KOPT-K1 (cell line): ENCODE results near the gene CPA4.

Experiments
- H3K27ac ChIP-seq: fragments of 200-600 bp; sonication (generic); 2 replicates; pipeline ENCODE4 v1.5.1; 2016; ENCODE audit warnings: antibody characterized with exemption, mild to moderate bottlenecking, low read depth, low read length; ENCODE audit not compliant: poor library complexity, severe bottlenecking
- H3K36me3 ChIP-seq: fragments of 200-600 bp; sonication (generic); 2 replicates; pipeline ENCODE4 v1.5.1; 2017; ENCODE audit warnings: antibody characterized with exemption, mild to moderate bottlenecking, low read length, moderate library complexity; ENCODE audit not compliant: insufficient read depth
- H3K9me3 ChIP-seq: fragments of 200-600 bp; sonication (generic); 2 replicates; pipeline ENCODE4 v1.5.1; 2017; ENCODE audit warnings: antibody characterized with exemption, low read length, mild to moderate bottlenecking; ENCODE audit not compliant: insufficient read depth, poor library complexity, severe bottlenecking

The CPA4 gene

DNA sequence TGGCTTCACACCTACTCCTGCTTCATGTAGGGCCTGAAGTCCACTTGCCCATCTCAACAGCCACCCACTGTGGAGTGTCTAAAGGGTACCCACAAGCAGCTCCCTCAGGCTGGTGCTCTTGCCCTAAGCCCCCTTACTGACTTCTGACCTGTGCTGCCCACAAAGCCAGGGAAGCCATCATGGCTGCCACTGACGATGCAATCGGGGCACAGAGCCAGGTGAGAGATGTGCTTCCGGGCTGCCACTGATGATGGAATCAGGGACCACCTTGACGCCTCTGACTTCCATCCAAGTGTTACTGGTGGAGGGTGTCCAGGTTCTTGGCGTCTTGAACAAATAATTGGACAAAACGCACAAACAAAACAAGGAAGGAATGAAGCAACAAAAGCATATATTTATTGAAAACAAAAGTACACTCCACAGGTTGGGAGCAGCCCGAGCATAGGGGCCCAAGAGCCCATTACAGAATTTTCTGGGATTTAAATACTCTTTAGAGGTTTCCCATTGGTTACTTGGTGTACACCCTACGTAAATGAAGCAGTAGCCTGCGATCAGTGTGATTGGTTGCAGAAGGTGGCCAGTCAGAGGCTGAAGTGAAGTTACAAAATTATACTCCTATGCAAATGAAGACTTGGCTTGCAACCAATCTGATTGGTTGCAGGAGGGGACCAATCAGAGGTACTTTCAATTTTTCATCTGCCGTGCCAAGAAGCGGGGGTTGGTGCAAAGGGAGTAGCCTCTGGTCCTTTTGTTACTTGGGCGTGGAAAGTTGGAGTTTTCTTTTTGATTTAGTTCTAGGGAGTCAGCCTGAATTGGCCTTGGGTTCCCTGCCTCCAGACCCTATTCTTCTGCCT lies 21.8 kb upstream of the CPA4 start:
- H3K36me3 ChIP-seq: no peaks in the 10 kb centered on the region
- H3K9me3 ChIP-seq: no peaks in the 10 kb centered on the region
- no peak overlapping the region for H3K27ac ChIP-seq

DNA sequence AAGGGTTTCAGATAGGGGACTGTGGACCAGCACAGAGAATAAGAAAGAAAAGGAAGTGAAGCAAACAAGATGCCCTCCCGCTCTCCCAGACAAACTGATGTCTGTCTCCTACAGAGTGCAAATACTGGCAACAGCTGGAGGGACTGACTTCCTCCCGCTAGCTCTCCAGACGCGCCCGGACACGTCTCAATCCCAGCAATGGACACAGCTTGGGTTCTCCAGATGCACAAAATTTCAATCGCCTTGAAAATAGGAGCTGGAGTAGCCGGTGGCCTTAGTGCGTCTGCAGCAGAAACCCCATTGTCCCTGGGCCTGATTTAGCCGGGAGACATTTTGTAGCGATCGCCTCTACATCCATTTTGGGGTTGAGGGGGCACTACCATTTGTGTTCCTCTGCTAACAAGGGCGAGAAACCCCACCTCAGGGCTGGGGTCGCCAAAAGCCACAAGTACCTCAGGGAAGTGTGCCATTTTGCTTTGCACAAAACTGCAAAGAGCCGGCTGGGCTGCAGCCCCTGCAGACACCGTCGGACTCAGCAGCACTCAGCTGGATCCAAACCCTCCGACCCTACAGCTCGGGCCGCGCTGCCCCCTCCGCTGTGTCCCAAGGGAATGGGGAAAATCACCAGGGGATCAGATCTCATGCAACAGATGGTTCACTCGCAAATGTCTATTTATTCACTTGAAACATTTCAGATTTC lies 20.4 kb upstream of the CPA4 start:
- no peaks in the 10 kb centered on the region for H3K9me3 ChIP-seq
- H3K27ac ChIP-seq: no peak overlapping the region
- H3K36me3 ChIP-seq: no peaks in the 10 kb centered on the region

DNA sequence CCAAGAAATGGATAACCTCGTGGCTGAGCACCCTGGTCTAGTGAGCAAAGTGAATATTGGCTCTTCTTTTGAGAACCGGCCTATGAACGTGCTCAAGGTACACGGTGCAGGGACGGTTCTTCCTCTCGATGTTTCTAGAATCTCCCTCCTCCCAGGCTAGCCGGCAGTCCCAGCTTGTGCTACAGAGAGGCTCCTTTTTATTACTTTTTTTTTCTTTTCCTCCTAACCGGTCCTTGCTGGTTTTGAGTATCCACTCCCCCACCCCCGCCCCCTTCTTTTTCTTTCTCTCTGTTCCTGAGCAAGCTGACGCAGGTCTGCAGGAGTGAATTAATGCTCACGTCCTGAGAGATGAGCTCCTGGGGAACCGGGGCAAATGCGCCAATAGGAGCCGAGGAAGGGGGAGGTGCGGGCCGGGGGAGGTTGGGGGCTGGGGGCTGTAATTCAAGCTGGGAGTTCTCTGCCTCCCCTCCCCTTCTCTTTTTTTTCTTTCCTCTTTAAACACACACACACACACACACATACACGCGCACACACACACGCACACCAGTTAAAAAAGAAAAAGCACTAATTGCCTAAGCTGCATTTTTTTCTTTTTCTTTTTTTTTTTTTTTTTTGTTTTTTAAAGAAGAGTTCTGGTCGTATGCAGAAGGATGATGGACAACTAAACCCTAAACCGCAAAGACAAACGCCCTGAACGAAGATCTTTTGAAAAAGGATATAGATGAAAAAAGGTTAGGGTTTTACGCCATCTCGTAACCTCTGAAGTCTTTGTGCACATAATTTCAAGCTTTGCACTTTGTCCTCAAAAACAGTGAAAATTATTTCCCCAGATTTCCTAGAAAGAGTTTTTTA lies 19.7 kb upstream of the CPA4 start:
- Histone ChIP-seq H3K27ac (no peak overlapping the region), H3K36me3 (no peaks in the 10 kb centered on the region), H3K9me3 (no peaks in the 10 kb centered on the region)

DNA sequence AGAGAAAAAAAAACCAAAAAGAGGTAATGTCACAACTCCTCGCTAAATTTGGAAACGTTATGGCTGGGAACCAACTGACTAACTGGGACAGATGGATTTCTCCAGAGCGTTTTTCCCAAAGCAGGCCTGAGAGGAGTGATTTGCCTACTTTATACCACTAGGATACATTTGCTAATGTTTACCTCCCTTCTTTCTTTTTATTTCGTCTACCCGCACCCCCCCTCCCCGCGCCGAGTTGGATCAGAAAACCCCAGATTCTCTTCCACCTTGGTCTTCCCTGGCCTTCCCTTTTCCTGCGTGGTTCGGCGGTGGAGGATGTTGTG lies 19.1 kb upstream of the CPA4 start:
- Histone ChIP-seq H3K36me3 (no peaks in the 10 kb centered on the region), H3K27ac (no peak overlapping the region), H3K9me3 (no peaks in the 10 kb centered on the region)

DNA sequence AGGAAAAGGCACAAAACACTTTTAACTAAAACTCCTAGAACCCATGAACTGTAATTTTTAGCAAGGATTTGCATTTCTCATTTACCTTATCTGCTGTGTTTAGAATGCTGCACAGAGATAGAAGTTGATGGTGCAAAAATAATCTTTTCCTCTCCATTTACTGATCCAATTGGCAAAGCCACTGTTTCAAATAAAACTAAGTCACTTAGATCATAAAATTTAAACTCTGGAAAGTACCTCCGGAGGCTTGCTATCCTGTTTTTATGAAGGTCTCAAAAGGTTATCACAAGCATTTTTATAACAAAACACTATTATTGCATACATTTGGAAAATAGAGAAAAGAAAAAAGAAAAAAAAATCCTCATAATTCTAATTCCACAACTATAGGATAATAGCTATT lies 18.7 kb upstream of the CPA4 start:
- no peaks in the 10 kb centered on the region for H3K36me3 ChIP-seq
- H3K9me3 ChIP-seq: no peaks in the 10 kb centered on the region
- no peak overlapping the region for H3K27ac ChIP-seq

DNA sequence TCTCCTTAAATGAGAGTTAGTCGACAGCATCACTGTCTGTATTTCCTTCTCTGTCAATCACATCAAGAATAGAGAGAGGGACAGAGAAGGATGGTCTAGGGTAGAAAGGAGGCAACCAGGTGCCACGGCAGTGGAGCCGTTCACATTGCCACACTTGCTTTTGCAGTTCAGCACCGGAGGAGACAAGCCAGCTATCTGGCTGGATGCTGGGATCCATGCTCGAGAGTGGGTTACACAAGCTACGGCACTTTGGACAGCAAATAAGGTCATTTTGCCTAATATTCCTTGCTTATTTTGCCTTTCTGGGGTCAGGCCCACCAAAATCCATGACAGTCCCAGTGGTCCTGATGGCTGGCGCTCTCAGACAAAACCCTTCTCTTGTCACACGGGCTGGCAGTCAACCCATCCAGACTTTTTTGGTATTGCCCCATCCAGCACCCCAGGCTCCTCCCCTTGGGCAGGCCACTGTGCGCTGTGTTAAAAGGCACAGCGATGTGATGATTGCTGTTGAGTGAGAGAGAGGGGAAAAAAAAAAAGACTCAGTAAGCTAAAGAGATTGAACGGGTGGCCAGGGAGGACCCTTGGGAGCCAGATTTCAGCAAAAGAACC lies 17.9 kb upstream of the CPA4 start:
- H3K9me3 ChIP-seq: no peaks in the 10 kb centered on the region
- no peak overlapping the region for H3K27ac ChIP-seq
- no peaks in the 10 kb centered on the region for H3K36me3 ChIP-seq

DNA sequence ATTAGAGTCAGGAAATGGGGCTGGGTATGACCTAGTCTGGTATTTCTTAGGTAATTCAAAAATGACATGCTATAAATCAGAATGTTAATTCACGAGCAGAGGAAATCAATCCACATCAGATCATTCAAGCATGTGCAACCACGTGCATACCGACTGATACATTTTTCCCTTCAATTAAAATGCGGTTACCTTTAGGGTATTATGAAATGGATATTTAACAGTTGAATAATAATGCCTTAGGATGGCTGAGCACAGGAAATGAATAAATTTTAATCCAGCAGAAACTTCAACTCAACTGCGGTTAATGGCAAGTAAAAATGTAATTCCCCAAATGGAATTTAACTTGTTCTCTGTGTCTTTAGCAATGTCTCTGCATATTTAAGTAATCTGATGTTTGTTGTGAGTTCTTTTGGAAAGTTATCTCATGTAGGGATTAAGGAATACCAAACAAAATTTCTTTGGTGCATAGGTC lies 17.1 kb upstream of the CPA4 start:
- H3K36me3 ChIP-seq: no peaks in the 10 kb centered on the region
- no peaks in the 10 kb centered on the region for H3K9me3 ChIP-seq
- no peak overlapping the region for H3K27ac ChIP-seq

DNA sequence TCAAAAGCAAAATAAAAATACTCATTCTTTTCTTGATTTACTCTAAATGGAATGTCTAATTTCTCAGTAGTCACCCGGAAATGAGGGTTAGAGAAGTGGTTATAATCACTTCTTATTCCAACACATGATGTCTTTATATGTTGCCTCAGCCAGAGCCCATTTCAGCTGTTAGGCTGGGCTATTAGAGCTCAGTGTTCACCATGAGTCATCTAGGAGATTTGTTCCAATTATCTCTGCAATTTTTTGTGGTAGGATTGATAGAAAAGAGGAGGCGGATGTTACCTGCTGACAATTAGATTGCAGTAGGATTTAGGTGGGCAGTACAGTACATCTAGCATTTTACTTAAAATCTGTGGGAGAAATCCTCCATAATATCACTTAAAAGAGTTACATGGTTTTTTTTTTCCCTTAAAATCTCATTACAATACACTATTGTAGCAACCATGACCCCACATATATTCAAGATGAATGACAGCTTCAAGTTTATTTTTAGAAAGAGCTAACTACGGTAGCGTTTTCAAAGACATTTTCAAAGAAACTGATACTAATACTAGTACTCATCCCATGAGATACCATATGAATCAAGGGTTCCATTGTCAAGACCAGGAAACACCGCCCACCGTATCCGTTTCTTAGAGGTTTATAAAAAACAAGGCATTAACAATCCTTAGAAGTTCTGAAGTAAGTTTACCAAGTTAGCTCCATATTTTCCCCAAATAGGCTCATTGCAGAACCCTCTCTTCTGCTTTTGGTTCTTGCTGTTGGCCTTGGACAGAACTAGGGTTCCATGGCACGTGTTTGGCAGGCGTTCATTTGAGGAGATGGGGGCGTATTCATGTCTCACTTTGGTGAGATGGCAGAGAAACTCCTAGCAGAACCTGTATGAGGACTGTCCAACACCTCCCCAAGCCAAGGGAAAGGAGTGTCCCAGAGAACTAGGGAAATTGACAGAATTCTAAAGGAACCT lies 15.9 kb upstream of the CPA4 start:
- no peaks in the 10 kb centered on the region for H3K36me3 ChIP-seq
- no peaks in the 10 kb centered on the region for H3K9me3 ChIP-seq
- no peak overlapping the region for H3K27ac ChIP-seq

DNA sequence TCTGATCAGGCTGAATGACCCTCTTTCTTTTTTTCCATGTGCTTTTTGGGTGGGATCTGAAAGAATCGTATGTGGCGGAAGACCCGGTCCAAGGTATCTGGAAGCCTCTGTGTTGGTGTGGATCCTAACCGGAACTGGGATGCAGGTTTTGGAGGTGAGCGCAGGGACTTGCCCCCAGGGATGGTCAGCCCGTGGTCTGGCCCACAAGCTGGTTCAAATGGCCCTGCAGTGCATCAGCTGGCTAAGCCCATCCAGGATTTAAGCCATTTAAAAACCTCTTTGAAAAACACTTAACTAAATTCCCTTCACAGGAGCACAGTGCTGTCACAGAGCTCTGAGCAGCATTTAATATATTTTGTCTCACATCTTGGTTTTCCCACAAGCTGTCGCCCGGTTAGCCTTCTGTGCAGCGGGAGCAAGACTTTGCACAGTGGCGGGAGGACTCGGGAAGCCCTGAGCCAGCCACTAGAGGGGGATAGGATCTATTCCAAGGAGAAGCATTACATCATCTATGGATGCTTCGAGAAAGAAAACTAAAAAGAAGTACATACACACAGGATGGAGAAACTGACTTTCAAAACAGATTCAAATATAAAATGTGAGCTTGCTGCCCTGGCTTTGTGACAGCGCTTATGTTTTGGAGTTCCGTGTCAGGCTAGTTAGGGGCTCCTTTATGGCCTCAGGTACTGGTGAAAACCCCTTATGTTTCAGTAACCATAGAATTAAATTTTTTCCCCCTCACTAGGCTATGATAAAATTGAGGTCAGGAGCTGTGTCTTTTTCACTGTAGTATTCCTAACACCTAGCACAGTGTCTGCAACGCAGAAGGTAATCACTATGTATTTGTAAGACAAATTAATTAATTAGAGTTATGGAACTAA lies 15.0 kb upstream of the CPA4 start:
- H3K27ac ChIP-seq: no peak overlapping the region
- H3K36me3 ChIP-seq: no peaks in the 10 kb centered on the region
- no peaks in the 10 kb centered on the region for H3K9me3 ChIP-seq

DNA sequence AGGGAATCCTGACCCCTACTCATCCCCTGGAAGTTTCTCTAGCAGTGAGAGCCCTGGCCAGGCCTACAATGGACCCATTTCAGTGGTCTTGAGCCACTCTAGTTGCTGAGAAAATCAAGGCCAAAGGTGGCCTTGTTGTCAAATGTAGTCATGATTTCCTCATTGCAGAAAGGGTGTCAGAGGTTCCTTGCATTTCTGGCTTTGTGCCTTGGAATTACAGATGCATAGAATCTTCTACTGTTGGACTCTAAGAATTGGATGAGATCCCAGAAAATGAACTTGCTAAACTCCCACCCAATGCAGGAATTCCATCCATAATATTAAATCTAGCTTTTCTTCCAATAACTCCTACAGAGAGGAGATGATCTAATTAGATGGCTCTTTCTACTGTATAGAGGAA lies 14.1 kb upstream of the CPA4 start:
- H3K27ac ChIP-seq: no peak overlapping the region
- no peaks in the 10 kb centered on the region for H3K36me3 ChIP-seq
- H3K9me3 ChIP-seq: no peaks in the 10 kb centered on the region

DNA sequence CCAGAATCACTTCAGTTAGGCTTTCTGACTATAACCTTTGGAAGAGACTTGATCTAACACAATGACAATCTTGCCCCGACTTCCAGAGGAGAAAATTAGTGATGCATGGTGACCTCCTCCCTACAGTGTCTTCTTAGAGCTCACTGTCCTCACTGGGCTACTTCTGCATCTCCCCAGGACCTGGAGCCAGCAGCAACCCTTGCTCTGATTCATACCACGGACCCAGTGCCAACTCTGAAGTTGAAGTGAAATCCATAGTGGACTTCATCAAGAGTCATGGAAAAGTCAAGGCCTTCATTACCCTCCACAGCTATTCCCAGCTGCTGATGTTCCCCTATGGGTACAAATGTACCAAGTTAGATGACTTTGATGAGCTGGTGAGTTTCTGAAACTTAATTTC lies 13.7 kb upstream of the CPA4 start:
- Histone ChIP-seq H3K9me3 (no peaks in the 10 kb centered on the region), H3K36me3 (no peaks in the 10 kb centered on the region), H3K27ac (no peak overlapping the region)

DNA sequence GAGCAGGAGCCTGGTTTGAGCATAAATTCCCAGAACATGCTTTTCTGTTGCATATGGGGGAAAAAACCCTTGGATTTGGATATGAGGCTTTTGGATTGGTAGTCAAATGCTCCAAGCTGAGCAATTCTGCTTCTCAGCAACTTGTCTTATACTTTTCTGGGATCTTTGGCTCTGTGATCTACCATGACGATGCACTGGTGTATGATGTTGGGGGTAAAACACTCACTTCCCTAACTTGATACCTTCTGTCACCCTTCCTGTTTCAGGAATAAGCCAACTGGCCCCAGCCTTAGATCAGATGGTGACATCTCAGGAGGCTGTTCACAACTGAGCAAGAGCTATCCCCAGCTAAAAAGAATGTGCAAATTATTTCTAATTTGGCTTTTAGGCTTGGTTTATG lies 13.1 kb upstream of the CPA4 start:
- Histone ChIP-seq H3K36me3 (no peaks in the 10 kb centered on the region), H3K27ac (no peak overlapping the region), H3K9me3 (no peaks in the 10 kb centered on the region)

DNA sequence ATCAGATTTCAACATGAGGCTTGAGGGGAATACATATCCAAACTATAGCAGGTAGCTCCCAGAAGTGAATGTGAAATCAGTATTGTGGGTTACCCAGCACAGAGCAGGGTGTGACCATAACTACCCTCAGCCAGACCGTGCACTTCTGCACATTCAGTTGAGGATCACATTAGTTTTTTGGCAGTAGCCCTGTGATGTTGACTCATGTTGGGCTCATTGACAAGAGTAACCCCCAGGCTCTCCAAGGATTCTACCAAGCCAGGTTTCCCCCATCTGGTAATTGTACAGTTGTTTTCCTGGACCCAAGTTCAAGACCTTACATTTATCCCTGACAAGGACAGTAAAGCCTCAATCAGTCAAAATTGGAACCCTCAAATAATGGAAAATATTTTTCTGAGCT lies 11.7 kb upstream of the CPA4 start:
- H3K27ac ChIP-seq: no peak overlapping the region
- no peaks in the 10 kb centered on the region for H3K36me3 ChIP-seq
- no peaks in the 10 kb centered on the region for H3K9me3 ChIP-seq
